ENCODE measurements around the gene SV2B.

DNA sequence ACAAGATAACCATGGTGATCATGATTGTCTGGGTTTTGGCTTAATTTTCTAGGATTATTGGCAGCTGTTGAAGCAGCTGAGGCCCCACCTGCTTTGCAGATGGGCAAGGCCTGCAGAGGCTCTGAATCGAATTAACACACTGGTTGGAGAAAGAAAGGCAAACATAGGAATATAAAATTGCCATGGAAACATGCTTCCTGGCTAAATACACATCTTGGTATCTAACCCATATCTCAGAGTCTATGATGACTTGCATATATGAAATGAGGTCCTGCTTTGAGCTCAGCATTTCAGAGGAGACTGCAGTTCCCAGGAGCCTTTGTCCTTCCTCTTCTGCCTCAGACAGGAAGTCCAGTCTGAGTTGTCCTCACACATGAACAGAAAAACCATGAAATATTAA lies 24.3 kb upstream of the SV2B start:
- no peak for TF ChIP-seq ERF (CRISPR knock-in tag; IDR thresholded peaks at IDR 0.05)
- TF ChIP-seq, protein P1, sequence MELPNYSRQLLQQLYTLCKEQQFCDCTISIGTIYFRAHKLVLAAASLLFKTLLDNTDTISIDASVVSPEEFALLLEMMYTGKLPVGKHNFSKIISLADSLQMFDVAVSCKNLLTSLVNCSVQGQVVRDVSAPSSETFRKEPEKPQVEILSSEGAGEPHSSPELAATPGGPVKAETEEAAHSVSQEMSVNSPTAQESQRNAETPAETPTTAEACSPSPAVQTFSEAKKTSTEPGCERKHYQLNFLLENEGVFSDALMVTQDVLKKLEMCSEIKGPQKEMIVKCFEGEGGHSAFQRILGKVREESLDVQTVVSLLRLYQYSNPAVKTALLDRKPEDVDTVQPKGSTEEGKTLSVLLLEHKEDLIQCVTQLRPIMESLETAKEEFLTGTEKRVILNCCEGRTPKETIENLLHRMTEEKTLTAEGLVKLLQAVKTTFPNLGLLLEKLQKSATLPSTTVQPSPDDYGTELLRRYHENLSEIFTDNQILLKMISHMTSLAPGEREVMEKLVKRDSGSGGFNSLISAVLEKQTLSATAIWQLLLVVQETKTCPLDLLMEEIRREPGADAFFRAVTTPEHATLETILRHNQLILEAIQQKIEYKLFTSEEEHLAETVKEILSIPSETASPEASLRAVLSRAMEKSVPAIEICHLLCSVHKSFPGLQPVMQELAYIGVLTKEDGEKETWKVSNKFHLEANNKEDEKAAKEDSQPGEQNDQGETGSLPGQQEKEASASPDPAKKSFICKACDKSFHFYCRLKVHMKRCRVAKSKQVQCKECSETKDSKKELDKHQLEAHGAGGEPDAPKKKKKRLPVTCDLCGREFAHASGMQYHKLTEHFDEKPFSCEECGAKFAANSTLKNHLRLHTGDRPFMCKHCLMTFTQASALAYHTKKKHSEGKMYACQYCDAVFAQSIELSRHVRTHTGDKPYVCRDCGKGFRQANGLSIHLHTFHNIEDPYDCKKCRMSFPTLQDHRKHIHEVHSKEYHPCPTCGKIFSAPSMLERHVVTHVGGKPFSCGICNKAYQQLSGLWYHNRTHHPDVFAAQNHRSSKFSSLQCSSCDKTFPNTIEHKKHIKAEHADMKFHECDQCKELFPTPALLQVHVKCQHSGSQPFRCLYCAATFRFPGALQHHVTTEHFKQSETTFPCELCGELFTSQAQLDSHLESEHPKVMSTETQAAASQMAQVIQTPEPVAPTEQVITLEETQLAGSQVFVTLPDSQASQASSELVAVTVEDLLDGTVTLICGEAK (IDR thresholded peaks at IDR 0.05), result no peak
- TF ChIP-seq, protein P1 (CRISPR knock-in tag; IDR thresholded peaks at IDR 0.05), result no peak
- no peak for TF ChIP-seq MEIS2 (IDR thresholded peaks at IDR 0.05; ENCODE audit: partially characterized antibody)
- TF ChIP-seq ETV6 (IDR thresholded peaks at IDR 0.05; ENCODE audit: borderline replicate concordance in 1 of 2, low read depth in 2 of 2, low read length in 1 of 2), result no peak
- no peak for TF ChIP-seq ETV6 (CRISPR knock-in tag; IDR thresholded peaks at IDR 0.05; ENCODE audit: borderline replicate concordance)
- no peak for TF ChIP-seq EGR1 (conservative IDR thresholded peaks at IDR 0.05)
- no peak for TF ChIP-seq PCBP1 (IDR thresholded peaks at IDR 0.05; ENCODE audit: low read depth, low read length, poor library complexity, severe bottlenecking)
- TF ChIP-seq, protein P2, sequence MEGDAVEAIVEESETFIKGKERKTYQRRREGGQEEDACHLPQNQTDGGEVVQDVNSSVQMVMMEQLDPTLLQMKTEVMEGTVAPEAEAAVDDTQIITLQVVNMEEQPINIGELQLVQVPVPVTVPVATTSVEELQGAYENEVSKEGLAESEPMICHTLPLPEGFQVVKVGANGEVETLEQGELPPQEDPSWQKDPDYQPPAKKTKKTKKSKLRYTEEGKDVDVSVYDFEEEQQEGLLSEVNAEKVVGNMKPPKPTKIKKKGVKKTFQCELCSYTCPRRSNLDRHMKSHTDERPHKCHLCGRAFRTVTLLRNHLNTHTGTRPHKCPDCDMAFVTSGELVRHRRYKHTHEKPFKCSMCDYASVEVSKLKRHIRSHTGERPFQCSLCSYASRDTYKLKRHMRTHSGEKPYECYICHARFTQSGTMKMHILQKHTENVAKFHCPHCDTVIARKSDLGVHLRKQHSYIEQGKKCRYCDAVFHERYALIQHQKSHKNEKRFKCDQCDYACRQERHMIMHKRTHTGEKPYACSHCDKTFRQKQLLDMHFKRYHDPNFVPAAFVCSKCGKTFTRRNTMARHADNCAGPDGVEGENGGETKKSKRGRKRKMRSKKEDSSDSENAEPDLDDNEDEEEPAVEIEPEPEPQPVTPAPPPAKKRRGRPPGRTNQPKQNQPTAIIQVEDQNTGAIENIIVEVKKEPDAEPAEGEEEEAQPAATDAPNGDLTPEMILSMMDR (IDR thresholded peaks at IDR 0.05 in 2 of 3, conservative IDR thresholded peaks at IDR 0.05 in 1 of 3; ENCODE audit: insufficient read depth in 2 of 3, low read depth in 1 of 3, low read length in 3 of 3), result no peak

Data from K562 (cell line).